HG02571 (cell line): ENCODE data around the gene FRMPD4.

Source experiments
- ATAC-seq: cut with Tn5 transposase; IDR thresholded peaks from one replicate; pipeline ENCODE4 v1.9.1; 2021; ENCODE audit warnings: mild to moderate bottlenecking, moderate library complexity; ENCODE audit not compliant: unreplicated experiment

FRMPD4 gene

DNA sequence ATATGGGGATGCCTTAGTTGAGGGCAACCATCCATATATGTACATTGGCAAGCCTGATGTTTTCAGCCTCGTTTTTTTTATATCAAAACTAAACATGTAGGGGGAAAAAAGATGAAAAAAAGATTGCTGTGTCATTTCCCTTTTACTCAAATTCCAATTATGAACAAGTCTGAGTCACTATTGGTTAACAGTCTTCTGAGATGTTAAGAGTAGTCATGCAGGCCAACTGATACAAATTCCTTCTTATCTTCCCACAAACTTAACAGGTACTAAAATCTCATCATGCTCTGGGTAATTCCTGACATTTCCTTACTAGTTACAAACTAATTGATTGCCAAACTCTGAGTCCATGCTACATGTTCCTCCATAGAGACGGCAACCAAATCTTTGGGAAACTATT lies 222.1 kb downstream of the FRMPD4 start:
- ATAC-seq: no peak

DNA sequence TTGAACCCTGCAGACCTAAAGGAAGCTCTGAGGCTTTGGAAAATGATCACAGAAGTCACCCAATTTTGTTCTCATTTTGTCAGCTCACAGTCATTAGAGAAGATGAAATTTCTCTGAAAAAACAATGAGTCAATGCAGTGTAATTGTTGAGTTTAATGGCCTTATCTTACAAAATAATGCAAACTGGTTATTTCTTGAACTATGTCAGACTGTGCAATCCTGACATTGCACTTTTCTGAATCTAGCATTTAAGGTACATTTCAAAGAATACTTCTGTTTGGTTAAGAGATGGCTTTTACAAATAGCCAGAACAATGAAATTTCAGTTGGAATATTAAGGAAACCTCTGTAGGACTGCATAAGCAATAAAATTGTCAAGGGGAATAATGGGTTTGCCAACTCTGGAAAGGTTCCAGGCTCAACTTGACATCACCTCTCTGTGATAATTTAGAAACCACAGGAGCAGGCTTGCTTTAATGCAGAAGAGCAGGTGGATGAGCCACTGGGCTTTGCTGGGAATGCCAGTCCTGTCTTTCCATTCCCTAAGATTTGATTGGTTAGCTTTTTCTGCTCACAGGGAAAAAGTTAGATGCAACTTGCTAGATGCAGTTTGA lies 222.8 kb downstream of the FRMPD4 start:
- ATAC-seq: no peak

DNA sequence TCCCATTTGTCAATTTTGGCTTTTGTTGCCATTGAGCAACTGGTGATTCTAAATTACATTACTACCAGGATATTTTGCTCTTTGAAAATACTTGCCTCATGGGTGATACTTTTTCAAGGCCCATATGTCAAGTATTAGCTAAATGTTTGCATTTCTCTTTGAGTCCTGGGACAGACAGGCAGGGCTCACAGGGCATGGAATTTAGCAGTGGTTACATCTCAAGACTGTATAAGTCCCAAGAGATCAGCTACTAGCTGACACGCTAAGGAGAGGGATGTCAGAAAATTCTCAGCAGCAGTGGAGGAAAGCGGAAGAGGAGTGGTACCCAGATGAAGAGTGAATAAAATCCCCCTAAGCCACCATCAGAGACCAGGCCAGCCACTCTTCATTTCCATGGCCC lies 224.9 kb downstream of the FRMPD4 start:
- no peak for ATAC-seq

GRCh38 chrX:12366440-12366839 lies 228.2 kb downstream of the FRMPD4 start:
- ATAC-seq: no peak

- ATAC-seq: no peak
These were observed 229.0 kb downstream of the FRMPD4 start for GRCh38 chrX:12367254-12367653.

DNA sequence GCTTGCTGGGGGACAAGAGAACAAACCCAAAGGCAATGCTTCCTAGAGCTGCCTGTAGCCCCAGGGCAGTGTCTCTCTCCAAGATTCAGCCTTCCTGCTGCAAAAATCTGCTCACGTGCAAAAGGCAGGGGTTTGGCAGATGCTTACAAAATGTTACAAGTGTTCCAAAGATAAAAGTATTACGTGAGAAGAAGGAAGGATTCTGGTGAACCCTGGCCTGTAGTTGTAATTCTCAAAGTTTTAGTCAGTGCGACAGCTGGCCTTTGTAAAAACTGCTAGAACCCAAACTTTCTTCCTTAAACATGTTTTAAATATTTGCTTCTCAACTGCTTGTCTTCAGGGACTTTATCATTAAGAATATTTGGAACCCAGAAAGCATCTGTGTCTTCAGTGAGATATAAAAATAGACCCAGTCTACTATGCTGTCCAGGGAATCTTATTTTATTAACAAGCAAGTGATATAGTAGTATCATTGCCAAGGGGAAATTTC lies 232.3 kb downstream of the FRMPD4 start:
- no peak for ATAC-seq

GRCh38 chrX:12372111-12372510 lies 233.8 kb downstream of the FRMPD4 start:
- ATAC-seq: no peak

DNA sequence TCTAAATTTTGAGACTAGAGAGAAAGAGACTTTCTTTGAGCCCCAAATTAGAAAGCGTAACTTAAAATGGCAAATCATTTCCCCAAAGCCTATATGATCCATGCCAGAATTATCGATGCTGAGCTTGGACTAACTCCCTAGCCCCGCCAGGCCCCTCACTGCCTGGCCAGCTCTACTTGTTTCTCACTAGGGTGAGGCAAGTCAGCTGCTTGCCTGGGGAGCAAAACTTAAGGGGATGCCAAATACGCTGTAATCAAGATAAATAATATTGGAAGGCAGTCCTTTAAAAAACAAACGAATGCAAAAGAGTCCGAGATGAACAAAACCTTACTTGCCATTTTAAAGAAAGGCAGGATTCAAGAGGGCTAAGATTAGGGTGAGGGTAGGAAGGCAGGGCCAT lies 236.0 kb downstream of the FRMPD4 start:
- no peak for ATAC-seq

GRCh38 chrX:12378253-12378652 lies 240.0 kb downstream of the FRMPD4 start:
- no peak for ATAC-seq

GRCh38 chrX:12378706-12379105 lies 240.4 kb downstream of the FRMPD4 start:
- no peak for ATAC-seq

DNA sequence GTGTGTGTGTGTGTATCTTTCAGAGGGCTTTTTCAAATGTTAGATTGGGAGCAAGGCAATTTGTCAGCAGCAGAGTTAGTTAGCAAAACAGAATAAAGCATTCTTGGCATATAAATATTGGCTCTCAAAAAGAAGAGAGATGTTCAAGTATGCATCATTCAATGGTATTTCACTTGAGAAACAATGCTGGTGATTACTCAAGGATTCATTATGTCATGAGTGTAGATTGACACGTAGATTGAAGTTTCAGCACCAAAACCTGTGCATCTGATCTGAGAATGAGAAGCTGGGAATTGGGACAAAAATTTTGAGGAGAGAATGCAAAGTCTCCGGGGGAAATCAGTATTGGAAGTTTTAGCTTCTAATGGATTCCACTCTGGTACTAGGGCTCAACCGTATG lies 241.4 kb downstream of the FRMPD4 start:
- ATAC-seq: no peak

GRCh38 chrX:12383196-12383595 lies 244.9 kb downstream of the FRMPD4 start:
- ATAC-seq: no peak

GRCh38 chrX:12390301-12390700 lies 252.0 kb downstream of the FRMPD4 start:
- ATAC-seq: no peak

DNA sequence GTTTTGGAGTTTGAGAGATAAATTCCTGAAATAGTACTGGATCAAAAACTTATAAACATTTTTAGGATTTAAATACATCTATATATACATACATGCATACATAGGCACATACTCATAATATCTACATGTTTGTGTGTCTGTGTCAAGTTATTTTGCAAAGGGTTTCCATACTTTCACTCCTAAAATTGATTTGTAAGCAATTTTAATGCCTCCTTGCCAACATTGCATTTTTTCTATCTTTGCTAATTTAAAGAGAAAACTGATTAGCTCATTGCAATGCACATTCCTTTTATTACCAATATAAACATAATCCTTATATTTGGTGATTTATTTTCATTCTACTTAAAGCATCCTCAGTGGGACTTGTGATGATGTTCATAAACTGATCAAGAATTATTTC lies 258.3 kb downstream of the FRMPD4 start:
- ATAC-seq: no peak

- ATAC-seq: no peak
These were observed 261.9 kb downstream of the FRMPD4 start for GRCh38 chrX:12400218-12400617.

DNA sequence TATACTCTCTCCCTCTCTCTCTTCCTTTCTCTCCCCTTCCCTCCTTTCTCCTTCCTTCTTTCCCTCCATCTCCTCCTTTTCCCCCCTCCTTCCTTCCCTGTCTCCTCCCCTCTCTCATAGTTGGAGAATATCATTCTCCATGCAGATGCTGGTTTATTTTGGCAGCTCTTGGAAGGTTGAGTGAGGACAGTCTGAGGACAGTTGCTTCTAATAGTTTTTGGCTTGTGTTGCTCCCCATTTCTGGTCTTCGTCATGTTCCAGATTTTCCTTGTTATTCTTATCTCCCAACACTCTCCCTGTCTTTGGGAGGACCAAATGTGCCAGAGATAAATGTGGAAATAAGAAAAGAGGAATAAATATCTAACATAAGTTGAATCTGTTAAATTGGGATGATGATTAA lies 263.0 kb downstream of the FRMPD4 start:
- ATAC-seq: no peak

DNA sequence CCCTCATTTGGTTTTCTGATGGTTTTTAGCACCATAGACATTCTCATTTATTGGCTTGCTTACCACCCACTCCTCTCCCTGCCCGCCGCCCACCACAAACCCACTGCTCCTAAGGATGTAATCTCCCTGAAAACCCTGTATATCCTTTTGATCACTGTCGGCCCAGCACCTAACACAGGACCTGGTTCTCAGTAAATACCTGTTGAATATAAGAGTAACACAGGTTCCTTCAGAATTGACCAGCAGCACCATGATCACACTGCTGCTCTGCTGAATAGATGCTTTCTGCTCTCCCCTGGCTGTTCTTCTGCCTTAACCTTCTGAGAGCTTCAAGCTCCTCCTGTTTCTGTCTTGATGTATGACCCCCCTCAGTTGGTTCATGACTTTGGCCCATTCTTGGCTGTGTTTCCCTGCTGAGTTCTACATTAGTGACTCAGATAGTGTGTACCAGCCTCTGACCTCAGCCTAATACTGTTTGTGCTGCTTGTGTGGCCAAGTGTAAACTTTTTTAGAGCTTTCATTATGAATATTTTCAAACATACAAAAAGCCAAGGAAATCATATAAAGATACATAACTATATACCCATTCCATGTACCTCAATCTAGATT lies 265.3 kb downstream of the FRMPD4 start:
- ATAC-seq: no peak

DNA sequence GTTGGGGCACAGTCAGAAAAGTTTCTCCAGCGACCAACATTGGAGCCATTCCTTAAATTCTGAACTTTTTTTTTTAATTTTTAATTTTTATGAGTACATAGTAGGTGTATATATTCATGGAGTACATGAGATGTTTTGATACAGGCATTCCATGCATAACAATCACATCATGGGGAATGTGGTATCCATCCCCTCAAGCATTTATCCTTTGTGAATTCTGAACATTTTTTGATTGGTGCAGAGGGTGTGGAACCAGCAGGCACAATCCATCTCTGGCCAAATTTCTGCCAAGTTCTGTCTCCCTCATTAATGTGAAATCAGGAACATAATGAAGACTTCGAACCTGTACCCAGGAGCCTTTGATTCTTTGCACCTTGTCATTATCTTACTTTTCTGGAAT lies 267.0 kb downstream of the FRMPD4 start:
- ATAC-seq: no peak

DNA sequence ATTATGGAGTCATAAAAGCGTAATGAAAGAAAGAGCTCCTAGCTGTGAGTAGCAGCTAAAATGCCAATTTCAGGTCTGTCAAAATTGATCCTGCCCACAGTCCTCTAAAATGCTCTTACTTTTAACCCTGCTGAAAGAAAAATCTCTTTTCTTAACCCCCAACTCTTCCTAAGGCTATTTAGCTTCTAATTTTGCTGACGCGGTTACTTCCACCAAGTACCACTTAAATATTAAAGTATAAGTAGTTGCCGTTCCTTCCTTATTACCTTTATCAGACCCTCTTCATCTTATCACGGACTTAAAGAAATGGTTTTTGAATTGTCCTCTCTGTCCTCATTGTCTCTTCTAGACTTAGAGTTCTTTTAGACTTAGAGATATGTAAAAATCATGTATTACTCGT lies 272.2 kb downstream of the FRMPD4 start:
- ATAC-seq: no peak

- no peak for ATAC-seq
These were observed 273.6 kb downstream of the FRMPD4 start for GRCh38 chrX:12411831-12412230.

DNA sequence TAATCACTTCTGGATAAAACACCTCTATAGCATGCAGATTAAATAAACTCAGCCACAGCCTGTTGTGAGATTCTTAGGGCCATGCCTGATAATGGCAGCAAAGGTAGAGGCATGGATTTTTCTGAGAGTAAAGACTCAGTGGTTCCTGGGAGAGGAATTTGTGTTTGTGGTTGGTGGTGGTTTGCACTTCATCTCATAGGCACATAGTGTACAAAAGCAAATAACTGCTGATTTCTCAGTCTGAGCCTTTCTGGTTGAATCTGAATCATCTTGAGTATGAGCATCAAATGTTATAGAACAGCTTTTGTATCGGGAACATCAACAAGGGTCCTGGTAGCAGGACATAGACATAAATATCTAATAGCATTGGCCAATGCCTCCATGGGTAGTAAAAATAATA lies 274.3 kb downstream of the FRMPD4 start:
- ATAC-seq: no peak

DNA sequence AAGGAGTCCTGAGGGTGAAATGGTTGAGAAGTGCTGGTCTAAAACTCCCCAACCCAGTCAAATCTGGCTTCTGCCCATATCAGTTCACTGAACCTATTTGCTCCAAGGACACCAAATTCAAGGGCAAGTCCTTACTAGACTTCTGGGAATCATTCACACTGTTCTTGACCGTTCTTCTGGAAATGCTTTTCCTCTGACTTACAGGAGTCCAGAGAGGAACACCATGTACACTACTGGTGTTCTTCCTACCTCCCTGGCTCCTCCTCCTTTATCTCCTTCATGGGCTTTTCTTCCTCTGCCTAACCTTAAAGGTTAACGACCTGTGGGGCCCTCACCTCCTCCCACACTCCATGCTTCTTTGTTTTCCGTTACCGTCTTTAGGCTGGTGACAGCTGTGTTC lies 281.3 kb downstream of the FRMPD4 start:
- no peak for ATAC-seq

- ATAC-seq: no peak
These were observed 283.6 kb downstream of the FRMPD4 start for GRCh38 chrX:12421918-12422317.
